OCI-LY3 (cell line): ENCODE measurements around the gene KIF23.

Experiments used
- H2AFZ ChIP-seq: fragments of 200-600, 300-600 bp; shearing (Covaris generic); 2 replicates; pipeline ENCODE4 v1.6.0; 2014; ENCODE audit warnings: antibody characterized with exemption, low read depth, low read length
- H3K27ac ChIP-seq: fragments of 200-600, 300-600 bp; sonication (generic); 2 replicates; pipeline ENCODE4 v1.5.1; 2014; ENCODE audit warnings: mild to moderate bottlenecking, low read length, moderate library complexity, mixed read lengths
- H3K27me3 ChIP-seq: fragments of 200-600, 300-600 bp; sonication (generic); 2 replicates; pipeline ENCODE4 v1.6.1; 2014; ENCODE audit warnings: low read depth, low read length, mixed read lengths
- H3K36me3 ChIP-seq: fragments of 200-600, 300-600 bp; sonication (generic); replicated peaks from 2 replicates; pipeline ENCODE3; 2014; ENCODE audit warnings: low read depth, low read length, mixed read lengths
- H3K4me1 ChIP-seq: fragments of 300-600, 200-600 bp; sonication (generic); 2 replicates; pipeline ENCODE4 v1.6.1; 2014; ENCODE audit warnings: low read length, mixed read lengths
- H3K4me2 ChIP-seq: fragments of 200-600, 300-600 bp; sonication (generic); 2 replicates; pipeline ENCODE4 v1.6.1; 2014; ENCODE audit warnings: low read length, mixed read lengths
- H3K4me3 ChIP-seq: fragments of 300-600, 200-600 bp; sonication (generic); 2 replicates; pipeline ENCODE4 v1.5.1; 2014; ENCODE audit warnings: antibody characterized with exemption, mild to moderate bottlenecking, low read length, moderate library complexity
- H3K79me2 ChIP-seq: fragments of 300-600, 200-600 bp; shearing (Covaris generic); 2 replicates; pipeline ENCODE4 v1.6.1; 2014; ENCODE audit warnings: mild to moderate bottlenecking, low read length, mixed read lengths
- H3K9ac ChIP-seq: fragments of 300-600, 200-600 bp; shearing (Covaris generic); 2 replicates; pipeline ENCODE4 v1.6.0; 2014; ENCODE audit warnings: mild to moderate bottlenecking, low read length, moderate library complexity
- H3K9me3 ChIP-seq: fragments of 200-600, 300-600 bp; shearing (Covaris generic); 2 replicates; pipeline ENCODE4 v1.6.1; 2014; ENCODE audit warnings: low read length, mixed read lengths; ENCODE audit not compliant: insufficient read depth
- H4K20me1 ChIP-seq: fragments of 200-600, 300-600 bp; sonication (generic); 2 replicates; pipeline ENCODE4 v1.6.1; 2016; ENCODE audit warnings: low read length, mixed read lengths; ENCODE audit not compliant: insufficient read depth
- EZH2phosphoT487 ChIP-seq: fragments of 200-600 bp; shearing (Covaris generic); IDR thresholded peaks from 2 replicates; pipeline ENCODE4 v1.6.1; 2018; ENCODE audit warnings: antibody characterized with exemption, mixed run types, low read depth
- TF ChIP-seq, protein P1 (sequence below): fragments of 200-600, 300-600 bp; sonication (generic); IDR thresholded peaks from 2 replicates; pipeline ENCODE4 v1.5.1; 2014; ENCODE audit warnings: antibody characterized with exemption, low read length, low read depth

Gene KIF23

DNA sequence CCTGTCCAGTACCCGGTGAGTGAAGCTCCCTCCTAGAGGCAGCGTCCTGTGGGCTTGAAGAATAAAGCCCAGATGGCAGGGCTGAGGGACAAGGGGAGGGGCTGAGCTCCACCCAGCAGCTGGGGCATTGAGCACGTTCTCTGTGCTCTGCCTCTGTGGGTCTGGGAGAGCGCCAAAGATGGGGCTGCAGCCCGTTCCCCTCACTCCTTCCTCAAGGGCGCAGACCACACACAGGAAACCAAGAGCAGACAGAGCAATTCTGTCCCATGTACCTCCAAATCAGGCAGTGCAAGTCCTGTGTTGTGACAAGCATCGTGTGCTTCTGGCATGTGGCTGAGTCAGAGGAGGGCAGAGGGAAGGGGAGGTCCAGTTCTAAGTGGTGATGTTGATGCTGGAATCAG is 15.7 kb upstream of the KIF23 start:
- Histone ChIP-seq H3K4me2 (no peak overlapping the region), H4K20me1 (no peaks in the 10 kb centered on the region), H3K4me1 (peaks cover 12% of the 10 kb centered on the region), H3K9ac (no peak overlapping the region), H2AFZ (no peak overlapping the region), H3K27ac (no peak overlapping the region), H3K36me3 (no peaks in the 10 kb centered on the region), H3K9me3 (no peaks in the 10 kb centered on the region), H3K4me3 (no peak overlapping the region), H3K79me2 (no peaks in the 10 kb centered on the region), H3K27me3 (no peaks in the 10 kb centered on the region)
- no peak for TF ChIP-seq EZH2phosphoT487
- TF ChIP-seq, protein P1, sequence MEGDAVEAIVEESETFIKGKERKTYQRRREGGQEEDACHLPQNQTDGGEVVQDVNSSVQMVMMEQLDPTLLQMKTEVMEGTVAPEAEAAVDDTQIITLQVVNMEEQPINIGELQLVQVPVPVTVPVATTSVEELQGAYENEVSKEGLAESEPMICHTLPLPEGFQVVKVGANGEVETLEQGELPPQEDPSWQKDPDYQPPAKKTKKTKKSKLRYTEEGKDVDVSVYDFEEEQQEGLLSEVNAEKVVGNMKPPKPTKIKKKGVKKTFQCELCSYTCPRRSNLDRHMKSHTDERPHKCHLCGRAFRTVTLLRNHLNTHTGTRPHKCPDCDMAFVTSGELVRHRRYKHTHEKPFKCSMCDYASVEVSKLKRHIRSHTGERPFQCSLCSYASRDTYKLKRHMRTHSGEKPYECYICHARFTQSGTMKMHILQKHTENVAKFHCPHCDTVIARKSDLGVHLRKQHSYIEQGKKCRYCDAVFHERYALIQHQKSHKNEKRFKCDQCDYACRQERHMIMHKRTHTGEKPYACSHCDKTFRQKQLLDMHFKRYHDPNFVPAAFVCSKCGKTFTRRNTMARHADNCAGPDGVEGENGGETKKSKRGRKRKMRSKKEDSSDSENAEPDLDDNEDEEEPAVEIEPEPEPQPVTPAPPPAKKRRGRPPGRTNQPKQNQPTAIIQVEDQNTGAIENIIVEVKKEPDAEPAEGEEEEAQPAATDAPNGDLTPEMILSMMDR = no peak

DNA sequence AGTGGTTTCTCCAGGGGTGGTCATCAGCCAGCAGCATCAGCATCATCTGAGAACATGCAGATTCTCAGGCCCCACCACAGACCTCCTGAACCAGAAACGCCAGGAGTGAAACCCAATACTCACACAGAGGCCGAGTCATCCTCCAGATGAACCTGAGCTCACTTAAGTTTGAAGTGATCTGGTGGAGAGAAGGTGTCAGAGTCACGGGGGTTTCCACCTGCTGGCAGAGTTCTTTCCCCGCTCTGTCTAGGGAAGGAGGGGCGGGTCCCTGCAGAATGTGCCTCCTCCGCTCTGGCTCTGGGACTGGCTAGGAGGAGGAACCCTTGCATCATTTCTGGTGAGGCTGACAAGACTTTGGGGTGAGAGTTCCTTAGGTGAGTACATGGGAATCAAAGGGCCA is 13.3 kb upstream of the KIF23 start:
- Histone ChIP-seq H4K20me1 (no peaks in the 10 kb centered on the region), H3K4me1 (no peaks in the 10 kb centered on the region), H3K27me3 (no peaks in the 10 kb centered on the region), H3K36me3 (no peaks in the 10 kb centered on the region), H3K79me2 (no peaks in the 10 kb centered on the region), H3K4me2 (no peak overlapping the region), H3K9ac (no peak overlapping the region), H3K27ac (no peak overlapping the region), H3K4me3 (no peak overlapping the region), H2AFZ (no peak overlapping the region), H3K9me3 (no peaks in the 10 kb centered on the region)
- TF ChIP-seq, protein P1 = no peak
- no peak for TF ChIP-seq EZH2phosphoT487

DNA sequence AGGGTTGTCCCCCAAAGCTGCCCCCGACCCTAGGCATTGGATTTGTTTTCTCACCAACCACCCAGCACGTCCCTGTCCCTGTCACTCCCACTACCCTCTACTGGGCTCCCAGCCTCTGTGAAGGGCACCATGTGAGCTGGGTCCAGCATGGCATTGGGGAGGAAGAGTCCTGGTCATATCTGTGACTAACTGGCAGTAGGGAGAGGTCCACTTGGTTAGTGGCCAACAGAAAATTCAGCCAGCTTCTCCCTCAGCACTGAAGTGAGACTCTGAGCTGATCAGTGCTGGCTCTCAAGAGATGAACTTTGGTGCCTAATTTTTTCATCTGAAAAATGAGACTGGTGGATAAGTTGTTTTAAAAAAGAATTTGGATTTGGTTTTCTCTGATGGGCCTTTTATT is 11.3 kb upstream of the KIF23 start:
- Histone ChIP-seq H3K27ac (no peak overlapping the region), H3K4me3 (no peak overlapping the region), H4K20me1 (no peaks in the 10 kb centered on the region), H3K27me3 (no peaks in the 10 kb centered on the region), H2AFZ (no peak overlapping the region), H3K79me2 (no peaks in the 10 kb centered on the region), H3K9ac (no peak overlapping the region), H3K9me3 (no peaks in the 10 kb centered on the region), H3K4me2 (no peak overlapping the region), H3K4me1 (no peaks in the 10 kb centered on the region), H3K36me3 (no peaks in the 10 kb centered on the region)
- TF ChIP-seq EZH2phosphoT487 = no peak
- TF ChIP-seq, protein P1 = no peak

DNA sequence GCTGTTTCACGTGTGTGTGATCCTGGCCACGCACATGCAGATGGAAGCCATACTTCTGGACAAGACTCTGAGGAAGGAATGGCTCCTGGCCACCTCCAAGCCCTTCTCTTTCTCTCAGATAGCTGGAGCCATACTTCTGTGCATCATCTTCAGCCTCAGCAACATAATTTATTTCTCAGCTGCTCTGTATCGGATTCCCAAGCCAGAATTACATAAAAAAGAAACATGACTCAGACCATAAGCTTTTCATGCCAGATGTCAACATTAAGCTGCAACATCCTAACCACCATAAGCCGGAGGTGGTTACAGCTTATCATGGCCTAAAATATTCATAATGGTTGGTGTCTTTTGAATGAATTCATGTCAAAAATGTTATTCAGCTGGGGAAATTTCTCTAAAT is 10.6 kb upstream of the KIF23 start:
- no peaks in the 10 kb centered on the region for H3K36me3 ChIP-seq
- no peaks in the 10 kb centered on the region for H3K27me3 ChIP-seq
- H3K4me1 ChIP-seq = no peaks in the 10 kb centered on the region
- no peak overlapping the region for H3K27ac ChIP-seq
- H2AFZ ChIP-seq = no peak overlapping the region
- no peaks in the 10 kb centered on the region for H4K20me1 ChIP-seq
- TF ChIP-seq, protein P1 = no peak
- TF ChIP-seq EZH2phosphoT487 = no peak
- no peak overlapping the region for H3K4me2 ChIP-seq
- H3K79me2 ChIP-seq = no peaks in the 10 kb centered on the region
- H3K9ac ChIP-seq = no peak overlapping the region
- H3K4me3 ChIP-seq = no peak overlapping the region
- H3K9me3 ChIP-seq = no peaks in the 10 kb centered on the region
